Stimulated activated CD8-positive, alpha-beta memory T cell treated with anti-CD3 and anti-CD28 coated beads, Interleukin-4, amount 100 ng/mL, for 1 hour (primary cell): ENCODE results near the gene VPS13D.
"Not testable (repeated sequence)": the region's sequence is repeated elsewhere in the genome, so short reads cannot be mapped to it uniquely, and the experiment has no call there.

Experiments used
- DNase-seq, 2 donors: peaks; one replicate each; pipeline ENCODE4 v3.0.0-alpha.2; 2020; ENCODE audit warnings: low read depth in 2 of 2, low spot score in 1 of 2

Gene VPS13D

GRCh38 chr1:12196641-12197482, 33.0 kb upstream of the VPS13D start:
- DNase-seq = no peak

DNA sequence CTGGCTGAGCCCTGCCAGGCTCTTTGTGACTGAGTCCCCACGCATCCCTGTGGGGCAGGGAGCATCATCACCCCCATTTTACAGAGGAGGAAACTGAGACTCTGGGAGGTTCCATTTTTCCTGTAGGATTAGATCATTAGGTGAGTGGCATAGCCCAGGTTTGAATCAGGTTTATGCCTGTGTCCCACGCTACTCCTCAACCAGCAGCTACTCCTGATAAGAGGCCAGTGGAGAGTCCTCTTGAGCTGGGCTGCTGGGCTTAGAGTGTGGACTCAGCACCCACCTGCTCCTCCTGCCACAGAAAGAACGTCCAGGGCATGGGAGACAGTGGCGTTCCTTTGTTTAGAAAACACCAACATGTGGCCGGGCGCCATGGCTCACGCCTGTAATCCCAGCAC, 32.3 kb upstream of the VPS13D start:
- no peak for DNase-seq

- no peak for DNase-seq
These were observed 29.6 kb upstream of the VPS13D start for GRCh38 chr1:12200208-12200607.

DNA sequence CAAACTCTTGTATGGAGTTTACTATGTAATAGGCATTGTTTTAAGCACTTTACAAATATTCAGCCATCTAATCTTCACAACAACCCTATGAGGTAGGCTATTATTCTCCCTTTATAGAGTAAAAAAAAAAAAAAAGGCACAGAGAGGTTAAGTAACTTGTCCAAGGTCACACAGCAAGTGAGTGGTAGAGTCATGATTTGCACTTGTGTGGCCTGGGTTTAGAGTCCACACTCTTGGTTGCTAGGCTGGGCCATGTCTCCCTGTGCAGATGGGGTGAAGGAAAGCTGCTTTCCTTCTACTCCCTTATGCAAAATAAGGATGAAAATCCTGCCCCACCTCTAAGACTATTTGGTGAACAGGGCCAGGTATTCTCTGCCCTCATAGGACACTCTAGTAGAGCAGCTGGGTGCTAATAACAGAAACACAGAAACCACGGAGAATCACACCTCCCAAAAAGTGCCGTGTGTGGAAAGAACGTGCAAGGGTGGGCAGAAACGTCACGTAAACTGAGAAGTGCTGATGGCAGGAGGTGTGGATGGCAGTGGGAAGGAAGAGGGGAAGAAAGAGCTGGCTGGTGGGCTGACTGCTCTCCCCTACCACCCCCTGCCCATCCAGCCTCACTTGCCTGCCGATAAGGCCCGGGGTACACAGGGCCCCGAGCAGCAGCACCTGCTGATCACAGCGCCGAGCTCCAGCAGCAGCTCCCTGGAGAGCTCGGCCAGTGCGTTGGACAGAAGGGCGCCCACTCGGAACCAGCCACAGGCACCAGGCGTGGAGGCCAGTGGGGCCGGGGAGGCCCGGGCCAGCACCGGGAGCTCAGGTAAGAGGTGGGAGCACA, 28.3 kb upstream of the VPS13D start:
- no peak for DNase-seq

DNA sequence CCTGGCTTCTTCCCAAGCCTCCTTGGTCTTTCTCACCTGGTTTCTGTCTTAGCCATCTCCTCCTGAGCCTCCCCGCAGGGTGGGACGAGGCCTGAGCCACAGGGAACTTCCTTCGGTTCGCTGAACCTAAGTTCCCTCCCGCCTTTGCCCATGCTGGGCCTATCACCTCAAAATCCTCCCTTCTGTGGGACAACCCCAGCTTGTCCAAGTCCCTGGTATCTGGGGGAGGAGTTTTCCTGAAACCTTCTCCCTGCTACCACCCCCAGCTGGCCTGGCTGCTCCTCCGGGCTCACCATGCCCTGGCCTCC, 27.7 kb upstream of the VPS13D start:
- no peak for DNase-seq

DNA sequence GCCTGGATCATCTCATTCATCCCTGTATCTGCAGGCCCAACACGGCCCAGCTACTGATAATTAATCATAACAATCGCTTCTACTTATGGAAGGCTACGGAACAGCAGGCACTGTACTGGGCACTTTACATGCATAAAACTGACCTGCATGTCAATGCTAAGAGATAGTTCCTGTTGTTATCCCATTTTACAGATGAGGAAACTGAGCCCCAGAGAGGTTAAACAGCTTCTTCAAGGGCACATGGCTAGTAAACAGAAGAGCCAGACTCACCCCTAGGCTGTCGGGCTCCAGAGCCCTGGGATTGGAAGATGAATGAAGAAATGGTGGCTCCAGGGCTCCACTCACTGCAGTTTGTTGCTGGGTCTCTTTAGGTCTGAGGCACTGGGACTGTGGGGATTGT, 27.3 kb upstream of the VPS13D start:
- no peak for DNase-seq

GRCh38 chr1:12203216-12204007, 26.4 kb upstream of the VPS13D start:
- no peak for DNase-seq

DNA sequence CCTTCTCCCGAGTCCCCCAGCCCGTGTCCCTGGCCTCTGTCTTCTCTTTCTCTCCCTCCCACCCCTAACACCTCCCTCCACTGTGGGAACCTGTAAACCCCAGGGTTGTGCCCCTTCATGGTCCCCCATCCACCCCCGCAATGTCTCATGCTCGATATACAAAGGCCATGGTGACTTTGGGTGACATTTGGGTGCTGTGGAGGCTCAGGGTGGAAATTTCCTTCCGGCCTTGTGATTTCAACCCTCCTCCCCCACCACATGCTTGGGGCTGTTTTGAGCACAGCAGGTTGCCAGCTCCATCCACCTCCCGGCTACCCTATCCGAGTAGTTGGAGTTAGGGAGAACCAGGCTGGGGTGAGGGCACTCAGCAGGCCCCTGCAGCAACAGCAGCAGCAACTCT, 25.7 kb upstream of the VPS13D start:
- DNase-seq = no peak

DNA sequence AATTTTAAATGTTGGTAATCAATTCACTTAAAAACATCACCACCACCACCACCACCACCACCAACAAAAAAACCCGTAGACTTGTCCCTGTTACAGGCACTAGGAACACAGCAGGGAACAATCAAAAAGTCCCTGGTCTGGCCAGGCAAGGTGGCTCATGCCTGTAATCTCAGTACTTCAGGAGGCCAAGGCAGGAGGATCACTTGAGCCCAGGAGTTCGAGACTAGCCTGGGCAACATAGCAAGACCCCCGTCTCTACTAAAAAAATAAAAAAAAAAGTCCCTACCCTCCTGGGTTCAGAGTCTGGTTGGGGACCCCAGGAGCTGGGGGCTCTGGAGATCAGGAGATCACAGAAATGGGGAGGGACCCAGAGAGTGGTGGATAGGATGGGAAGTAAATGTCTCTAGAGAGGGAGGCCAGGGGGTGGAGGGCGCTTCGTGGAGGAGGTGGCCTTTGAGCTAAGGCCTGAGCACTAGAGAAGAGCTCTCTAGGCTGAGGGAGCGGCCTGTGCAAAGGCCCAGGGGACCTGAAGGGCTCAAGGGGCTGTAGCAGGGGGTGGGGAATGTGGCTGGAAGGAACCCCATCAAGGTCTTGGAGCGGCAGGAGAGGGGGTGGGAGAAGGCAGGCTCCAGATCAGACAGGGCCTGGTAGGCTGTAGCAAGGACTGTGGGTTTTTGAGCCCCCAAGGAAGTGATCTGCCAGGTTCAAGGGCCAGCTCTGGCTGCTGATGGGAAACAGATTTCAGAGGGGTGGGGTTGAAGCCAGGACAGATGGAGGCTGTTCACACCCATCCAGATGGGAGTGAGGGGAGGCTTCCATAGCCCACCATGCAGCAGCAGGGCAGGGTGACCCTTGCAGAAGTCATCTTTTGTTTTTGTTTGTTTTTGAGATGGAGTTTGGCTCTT, 24.8 kb upstream of the VPS13D start:
- no peak for DNase-seq

- DNase-seq = no peak
These were observed 23.6 kb upstream of the VPS13D start for GRCh38 chr1:12206238-12206637.

GRCh38 chr1:12206792-12207424, 22.9 kb upstream of the VPS13D start:
- DNase-seq = no peak

- no peak for DNase-seq
These were observed 21.6 kb upstream of the VPS13D start for GRCh38 chr1:12208271-12208670.

DNA sequence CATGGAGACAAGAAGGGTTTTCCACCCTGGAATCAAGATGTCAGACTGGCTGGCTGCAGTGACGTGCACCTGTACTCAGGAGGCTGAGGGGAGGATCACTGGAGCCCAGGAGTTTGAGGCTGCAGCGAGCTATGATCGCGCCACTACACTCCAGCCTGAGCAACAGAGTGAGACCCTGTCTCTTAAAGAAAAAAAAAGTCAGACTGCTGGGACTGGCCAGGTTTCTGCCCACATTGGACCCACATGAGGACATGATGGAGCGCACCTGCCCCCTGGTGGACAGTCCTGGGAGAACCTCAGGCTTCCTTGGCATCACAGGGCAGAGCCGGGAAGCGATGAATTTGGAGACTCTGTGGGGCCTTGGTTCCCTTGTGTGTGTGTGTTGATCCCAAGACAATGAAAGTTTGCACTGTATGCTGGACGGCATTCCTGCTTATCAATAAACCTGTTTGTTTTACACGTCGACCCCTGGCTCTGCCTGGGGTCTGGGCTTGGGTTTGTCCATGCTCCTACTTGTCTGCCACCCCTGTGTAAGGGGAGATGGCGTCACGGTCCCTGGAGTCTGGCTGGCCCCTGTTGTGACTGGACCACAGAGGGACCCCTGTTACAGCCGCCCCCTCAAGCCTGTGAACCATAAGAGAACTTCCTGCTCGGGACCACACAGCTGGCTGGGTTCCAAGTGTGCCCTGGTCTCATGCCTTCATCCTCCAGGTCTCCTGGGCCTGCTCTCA, 20.9 kb upstream of the VPS13D start:
- DNase-seq = peak; percentile 75 to 79

- no peak for DNase-seq
These were observed 20.4 kb upstream of the VPS13D start for GRCh38 chr1:12209495-12209832.

- no peak for DNase-seq
These were observed 14.5 kb upstream of the VPS13D start for GRCh38 chr1:12215118-12215961.

DNA sequence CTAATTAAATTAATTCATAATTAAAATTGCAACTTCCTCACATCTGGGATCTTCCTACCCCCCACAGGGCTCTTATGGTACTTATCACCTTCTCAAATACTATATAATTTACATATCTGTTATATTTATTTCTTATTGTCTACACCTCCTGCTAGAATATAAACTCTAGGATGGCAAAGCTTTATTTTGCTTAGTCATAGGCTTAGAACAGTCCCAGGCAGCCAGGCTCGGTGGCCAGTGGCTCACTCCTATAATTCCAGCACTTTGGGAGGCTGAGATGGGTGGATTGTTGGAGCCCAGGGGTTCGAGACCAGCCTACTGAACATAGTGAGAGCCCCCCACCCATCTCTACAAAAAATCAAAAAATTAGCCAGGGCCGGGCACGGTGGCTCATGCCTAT, 10.0 kb upstream of the VPS13D start:
- DNase-seq = no peak

DNA sequence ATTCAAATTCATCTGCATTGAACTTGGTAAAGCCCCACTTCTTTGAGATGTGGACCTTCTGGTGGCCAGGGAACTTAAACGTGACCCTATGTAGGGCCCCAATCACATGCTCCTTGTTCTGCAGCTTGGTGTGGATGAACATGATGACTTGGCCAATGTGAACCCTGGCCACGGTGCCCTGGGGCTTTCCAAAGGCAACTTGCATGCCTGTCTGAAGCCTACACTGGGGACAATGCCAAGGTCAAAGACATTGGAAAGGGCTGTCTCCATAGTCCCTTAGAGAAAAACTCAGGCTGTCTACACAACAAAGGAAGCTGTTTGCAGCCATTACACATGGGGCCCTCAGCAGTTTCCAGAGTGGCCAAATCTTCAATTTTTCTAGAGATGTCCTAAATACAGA, 8.9 kb upstream of the VPS13D start:
- DNase-seq = no peak

GRCh38 chr1:12222700-12223099, 7.1 kb upstream of the VPS13D start:
- not testable (repeated sequence) for DNase-seq

DNA sequence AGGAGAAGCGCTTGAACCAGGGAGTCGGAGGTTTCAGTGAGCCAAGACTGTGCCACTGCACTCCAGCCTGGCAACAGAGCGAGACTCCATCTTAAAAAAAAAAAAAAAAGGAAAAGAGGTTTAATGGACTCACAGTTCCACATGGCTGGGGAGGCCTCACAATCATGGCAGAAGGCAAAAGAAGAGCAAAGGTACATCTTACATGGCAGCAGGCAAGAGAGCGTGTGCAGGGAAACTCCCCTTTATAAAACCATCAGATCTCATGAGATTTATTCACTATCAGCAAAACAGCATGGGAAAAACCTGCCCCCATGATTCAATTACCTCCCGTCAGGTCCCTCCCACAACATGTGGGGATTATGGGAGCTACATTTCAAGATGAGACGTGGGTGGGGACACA, 5.7 kb upstream of the VPS13D start:
- DNase-seq = not testable (repeated sequence)
